ENCODE results near the gene PIGH.

The PIGH gene

GRCh38 chr14:67569651-67570290 lies 30.3 kb downstream of the PIGH start:
- in situ Hi-C loops (cut with HindIII; ENCODE audit: low pct_unique_long_range_greater_than_20kb, low sequenced_read_pairs), result no loop called here
- no peak for TF ChIP-seq JUND (IDR thresholded peaks at IDR 0.05; ENCODE audit: low read depth)
- DNase-seq (ENCODE audit: low read depth in 1 of 2, low spot score in 1 of 2), result no peak

GRCh38 chr14:67569011-67569650 lies 30.9 kb downstream of the PIGH start:
- in situ Hi-C loops (cut with HindIII; ENCODE audit: low pct_unique_long_range_greater_than_20kb, low sequenced_read_pairs), result no loop called here
- no peak for DNase-seq (ENCODE audit: low read depth in 1 of 2, low spot score in 1 of 2)

GRCh38 chr14:67567654-67568053 lies 32.4 kb downstream of the PIGH start:
- in situ Hi-C loops (cut with HindIII; ENCODE audit: low pct_unique_long_range_greater_than_20kb, low sequenced_read_pairs), result no loop called here
- DNase-seq (ENCODE audit: low read depth in 1 of 2, low spot score in 1 of 2), result no peak
- no peak for TF ChIP-seq JUND (IDR thresholded peaks at IDR 0.05; ENCODE audit: low read depth)

More at GRCh38 chr14:67569011-67569650, 30.9 kb downstream of the PIGH start:
- TF ChIP-seq JUND (IDR thresholded peaks at IDR 0.05; ENCODE audit: low read depth), result no peak

- DNase-seq (ENCODE audit: low read depth in 1 of 2, low spot score in 1 of 2), result no peak
- in situ Hi-C loops (cut with HindIII; ENCODE audit: low pct_unique_long_range_greater_than_20kb, low sequenced_read_pairs), result no loop called here
Measured at GRCh38 chr14:67566908-67567307, 33.2 kb downstream of the PIGH start.

GRCh38 chr14:67564236-67564635 lies 35.8 kb downstream of the PIGH start:
- no peak for TF ChIP-seq JUND (IDR thresholded peaks at IDR 0.05; ENCODE audit: low read depth)
- DNase-seq (ENCODE audit: low read depth in 1 of 2, low spot score in 1 of 2), result no peak
- in situ Hi-C loops (cut with HindIII; ENCODE audit: low pct_unique_long_range_greater_than_20kb, low sequenced_read_pairs), result no loop called here

More at GRCh38 chr14:67566908-67567307, 33.2 kb downstream of the PIGH start:
- TF ChIP-seq JUND (IDR thresholded peaks at IDR 0.05; ENCODE audit: low read depth), result no peak

- in situ Hi-C loops (cut with HindIII; ENCODE audit: low pct_unique_long_range_greater_than_20kb, low sequenced_read_pairs), result no loop called here
- DNase-seq (ENCODE audit: low read depth in 1 of 2, low spot score in 1 of 2), result no peak
- TF ChIP-seq JUND (IDR thresholded peaks at IDR 0.05; ENCODE audit: low read depth), result no peak
Measured at GRCh38 chr14:67562776-67563150, 37.3 kb downstream of the PIGH start.

GRCh38 chr14:67562025-67562775 lies 37.9 kb downstream of the PIGH start:
- DNase-seq (ENCODE audit: low read depth in 1 of 2, low spot score in 1 of 2), result no peak
- no peak for TF ChIP-seq JUND (IDR thresholded peaks at IDR 0.05; ENCODE audit: low read depth)
- in situ Hi-C loops (cut with HindIII; ENCODE audit: low pct_unique_long_range_greater_than_20kb, low sequenced_read_pairs), result no loop called here

GRCh38 chr14:67559639-67560038 lies 40.4 kb downstream of the PIGH start:
- TF ChIP-seq JUND (IDR thresholded peaks at IDR 0.05; ENCODE audit: low read depth), result no peak
- DNase-seq (ENCODE audit: low read depth in 1 of 2, low spot score in 1 of 2), result no peak
- in situ Hi-C loops (cut with HindIII; ENCODE audit: low pct_unique_long_range_greater_than_20kb, low sequenced_read_pairs), result no loop called here

GRCh38 chr14:67557656-67558055 lies 42.4 kb downstream of the PIGH start:
- no peak for TF ChIP-seq JUND (IDR thresholded peaks at IDR 0.05; ENCODE audit: low read depth)
- DNase-seq (ENCODE audit: low read depth in 1 of 2, low spot score in 1 of 2), result no peak
- in situ Hi-C loops (cut with HindIII; ENCODE audit: low pct_unique_long_range_greater_than_20kb, low sequenced_read_pairs), result no loop called here

GRCh38 chr14:67557118-67557517 lies 43.0 kb downstream of the PIGH start:
- DNase-seq (ENCODE audit: low read depth in 1 of 2, low spot score in 1 of 2), result no peak
- in situ Hi-C loops (cut with HindIII; ENCODE audit: low pct_unique_long_range_greater_than_20kb, low sequenced_read_pairs), result no loop called here
- TF ChIP-seq JUND (IDR thresholded peaks at IDR 0.05; ENCODE audit: low read depth), result no peak

GRCh38 chr14:67556671-67557070 lies 43.4 kb downstream of the PIGH start:
- in situ Hi-C loops (cut with HindIII; ENCODE audit: low pct_unique_long_range_greater_than_20kb, low sequenced_read_pairs), result no loop called here
- peak in 1 of 2 experiments; percentile 42 for DNase-seq (ENCODE audit: low read depth in 1 of 2, low spot score in 1 of 2)
- no peak for TF ChIP-seq JUND (IDR thresholded peaks at IDR 0.05; ENCODE audit: low read depth)

- TF ChIP-seq JUND (IDR thresholded peaks at IDR 0.05; ENCODE audit: low read depth), result no peak
- in situ Hi-C loops (cut with HindIII; ENCODE audit: low pct_unique_long_range_greater_than_20kb, low sequenced_read_pairs), result no loop called here
- DNase-seq (ENCODE audit: low read depth in 1 of 2, low spot score in 1 of 2), result no peak
Measured at GRCh38 chr14:67555518-67556090, 44.5 kb downstream of the PIGH start.

GRCh38 chr14:67554341-67554740 lies 45.7 kb downstream of the PIGH start:
- in situ Hi-C loops (cut with HindIII; ENCODE audit: low pct_unique_long_range_greater_than_20kb, low sequenced_read_pairs), result no loop called here
- TF ChIP-seq JUND (IDR thresholded peaks at IDR 0.05; ENCODE audit: low read depth), result no peak

More at GRCh38 chr14:67554341-67554740, 45.7 kb downstream of the PIGH start:
- no peak for DNase-seq (ENCODE audit: low read depth in 1 of 2, low spot score in 1 of 2)

All from T47D (cell line).